AG04449 (cell line): ENCODE data around the gene EML5.
"Not testable (repeated sequence)": the region's sequence is repeated elsewhere in the genome, so short reads cannot be mapped to it uniquely, and the experiment has no call there.

Source experiments
- CTCF ChIA-PET: fragments of 350-600 bp; formaldehyde crosslinking; extraction: SDS; loops from one replicate; lab custom pipeline; 2021; ENCODE audit warnings: antibody characterized with exemption; lab: Yijun Ruan, JAX
- POLR2A ChIA-PET: fragments of 400-600, 350-600 bp; formaldehyde crosslinking; extraction: SDS; loops from one replicate; lab custom pipeline; 2020; ENCODE audit warnings: antibody characterized with exemption, inconsistent platforms; lab: Yijun Ruan, JAX
- DNase-seq: peaks from one replicate; pipeline ENCODE4 v3.0.0-alpha.2; 2010; ENCODE audit warnings: low read depth, low spot score
- H3K4me3 ChIP-seq: 2 replicates; pipeline ENCODE4 v1.5.1; 2011; ENCODE audit warnings: low read depth, mild to moderate bottlenecking, control low read depth, low read length
- TF ChIP-seq, protein P1 (sequence below): IDR thresholded peaks from one replicate; pipeline ENCODE4 v1.5.1; 2011; ENCODE audit warnings: mild to moderate bottlenecking, moderate library complexity, low read length, control low read depth, inconsistent platforms; ENCODE audit not compliant: insufficient read depth; ENCODE audit errors: missing control alignments

The EML5 gene

DNA sequence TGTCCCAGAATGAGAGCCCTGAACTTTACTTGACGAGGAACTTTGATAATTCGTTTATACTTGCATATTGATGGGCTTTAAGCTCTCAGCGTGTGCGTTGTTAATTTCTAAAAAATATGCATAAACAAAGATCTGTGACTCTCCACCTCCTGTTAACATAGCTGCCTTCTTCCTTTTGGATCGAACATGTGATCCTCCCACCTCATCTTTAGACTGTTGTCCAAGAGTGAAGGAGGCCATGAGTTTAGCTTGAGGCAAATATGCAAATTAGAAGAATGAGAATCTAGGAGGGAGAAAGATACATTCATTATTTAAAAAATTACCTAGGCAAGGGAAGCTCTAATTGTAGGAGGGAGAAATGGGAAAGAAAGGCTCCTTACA is 32.3 kb upstream of the EML5 start:
- TF ChIP-seq, protein P1, sequence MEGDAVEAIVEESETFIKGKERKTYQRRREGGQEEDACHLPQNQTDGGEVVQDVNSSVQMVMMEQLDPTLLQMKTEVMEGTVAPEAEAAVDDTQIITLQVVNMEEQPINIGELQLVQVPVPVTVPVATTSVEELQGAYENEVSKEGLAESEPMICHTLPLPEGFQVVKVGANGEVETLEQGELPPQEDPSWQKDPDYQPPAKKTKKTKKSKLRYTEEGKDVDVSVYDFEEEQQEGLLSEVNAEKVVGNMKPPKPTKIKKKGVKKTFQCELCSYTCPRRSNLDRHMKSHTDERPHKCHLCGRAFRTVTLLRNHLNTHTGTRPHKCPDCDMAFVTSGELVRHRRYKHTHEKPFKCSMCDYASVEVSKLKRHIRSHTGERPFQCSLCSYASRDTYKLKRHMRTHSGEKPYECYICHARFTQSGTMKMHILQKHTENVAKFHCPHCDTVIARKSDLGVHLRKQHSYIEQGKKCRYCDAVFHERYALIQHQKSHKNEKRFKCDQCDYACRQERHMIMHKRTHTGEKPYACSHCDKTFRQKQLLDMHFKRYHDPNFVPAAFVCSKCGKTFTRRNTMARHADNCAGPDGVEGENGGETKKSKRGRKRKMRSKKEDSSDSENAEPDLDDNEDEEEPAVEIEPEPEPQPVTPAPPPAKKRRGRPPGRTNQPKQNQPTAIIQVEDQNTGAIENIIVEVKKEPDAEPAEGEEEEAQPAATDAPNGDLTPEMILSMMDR = no peak
- ChIA-PET CTCF (interaction anchor here (0.9 to 2.1 kb wide), 6 partner anchors 9 to 187 kb away, joined by 3 to 8 read pairs (median 4); partner anchors contain the start of gene EML5), POLR2A (interaction anchor here (0.9 to 1.9 kb wide), 8 partner anchors 9 to 202 kb away, joined by 3 to 6 read pairs (median 4); partner anchors contain the start of gene EML5)

DNA sequence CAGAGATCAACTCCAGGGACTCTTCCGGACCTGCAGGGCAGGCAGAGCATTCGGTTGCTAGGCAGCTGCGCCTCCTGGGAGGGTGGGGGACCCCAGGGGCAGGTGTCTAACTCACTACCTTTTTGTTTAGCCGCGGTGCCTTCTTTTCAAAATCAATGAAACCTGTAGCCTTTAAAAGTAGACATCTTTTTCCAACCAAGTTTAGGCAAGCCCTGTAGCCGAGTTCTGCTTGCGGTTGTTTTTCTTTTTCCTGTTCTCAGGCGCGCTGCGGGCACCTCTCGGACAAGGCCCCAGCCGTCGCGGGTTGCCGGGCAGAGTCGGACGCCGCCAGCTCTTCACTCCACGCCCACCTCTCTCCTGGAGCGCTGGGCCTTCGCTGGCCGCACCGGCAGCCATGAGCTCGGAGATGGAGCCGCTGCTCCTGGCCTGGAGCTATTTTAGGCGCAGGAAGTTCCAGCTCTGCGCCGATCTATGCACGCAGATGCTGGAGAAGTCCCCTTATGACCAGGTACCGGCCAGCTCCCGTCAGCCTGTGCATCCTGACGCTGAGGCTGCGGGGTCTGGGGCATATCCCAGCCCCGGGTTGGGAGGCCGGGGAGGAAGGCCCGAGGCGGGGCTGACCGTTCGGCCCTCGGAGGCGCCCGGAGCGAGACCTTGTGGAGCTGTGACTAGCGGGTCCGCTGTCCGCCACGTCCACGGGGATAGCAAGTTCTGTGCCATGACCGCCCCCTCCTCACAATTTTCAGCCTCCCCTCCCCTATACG is 31.7 kb upstream of the EML5 start, which contains the start of gene TTC8:
TSS of gene TTC8 (plus strand) at position 338 of the 764 bp plus-strand sequence. CDS start at position 395, 57 bp downstream.
- peak; percentile 24 for DNase-seq
- POLR2A ChIA-PET = interaction anchor here (0.6 to 1.9 kb wide), 11 partner anchors 10 to 203 kb away, joined by 3 to 6 read pairs (median 3); partner anchors contain the start of gene EML5
- TF ChIP-seq, protein P1 = no peak
- CTCF ChIA-PET = interaction anchor here (1.3 to 2.1 kb wide), 4 partner anchors 11 to 188 kb away, joined by 3 to 8 read pairs (median 4); partner anchors contain the start of gene EML5
- H3K4me3 ChIP-seq = peak within 1 kb of the TSS; percentile 85

More for the DNA sequence above, 32.3 kb upstream of the EML5 start:
- H3K4me3 ChIP-seq = peak overlapping the region; percentile 85
- no peak for DNase-seq

DNA sequence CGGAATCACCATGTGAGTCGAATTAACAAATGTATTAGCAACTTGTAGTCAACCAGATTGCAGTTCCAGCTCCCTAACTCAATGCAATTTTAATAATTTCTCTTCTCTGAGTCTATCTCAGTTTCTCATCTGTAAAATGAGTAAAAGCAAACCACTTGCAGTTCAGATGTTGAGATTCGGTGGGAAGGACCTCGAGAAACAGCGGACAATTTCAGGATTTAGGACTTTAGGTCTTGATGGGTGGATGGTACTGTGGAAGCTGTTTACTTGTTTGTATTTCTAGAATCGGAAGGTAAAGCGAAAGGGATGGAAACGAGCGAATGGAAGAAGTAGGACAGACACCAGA is 31.2 kb upstream of the EML5 start:
- H3K4me3 ChIP-seq = peak overlapping the region; percentile 85
- TF ChIP-seq, protein P1 = no peak
- ChIA-PET POLR2A (interaction anchor here (0.6 to 1.9 kb wide), 8 partner anchors 11 to 176 kb away, joined by 3 to 6 read pairs (median 4); partner anchors contain the start of gene EML5), CTCF (interaction anchor here (2.1 kb wide), 1 partner anchor 31 kb away, joined by 8 read pairs; the partner anchor contains the start of gene EML5)
- no peak for DNase-seq

DNA sequence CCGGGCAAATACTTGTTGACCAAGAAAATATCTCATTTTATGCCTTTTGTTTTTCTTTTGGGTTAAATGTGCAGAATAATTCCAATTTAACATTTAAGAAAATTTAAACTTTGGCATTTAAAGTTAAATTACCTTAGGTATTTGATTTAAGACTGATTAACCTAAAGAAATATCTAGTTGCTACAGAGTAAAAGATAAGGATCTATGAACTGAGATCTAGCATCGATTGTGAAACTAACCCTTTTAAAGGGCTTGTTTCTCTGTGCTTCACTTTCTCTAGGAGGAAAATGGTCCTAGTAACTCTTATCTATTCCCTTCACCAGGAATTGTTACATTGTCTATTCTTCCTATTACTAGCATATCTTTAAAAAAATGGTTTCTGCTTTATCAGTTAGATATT is 29.1 kb upstream of the EML5 start:
- DNase-seq = no peak
- TF ChIP-seq, protein P1 = no peak
- ChIA-PET CTCF (no interaction called here), POLR2A (no interaction called here)
- no peak overlapping the region for H3K4me3 ChIP-seq

DNA sequence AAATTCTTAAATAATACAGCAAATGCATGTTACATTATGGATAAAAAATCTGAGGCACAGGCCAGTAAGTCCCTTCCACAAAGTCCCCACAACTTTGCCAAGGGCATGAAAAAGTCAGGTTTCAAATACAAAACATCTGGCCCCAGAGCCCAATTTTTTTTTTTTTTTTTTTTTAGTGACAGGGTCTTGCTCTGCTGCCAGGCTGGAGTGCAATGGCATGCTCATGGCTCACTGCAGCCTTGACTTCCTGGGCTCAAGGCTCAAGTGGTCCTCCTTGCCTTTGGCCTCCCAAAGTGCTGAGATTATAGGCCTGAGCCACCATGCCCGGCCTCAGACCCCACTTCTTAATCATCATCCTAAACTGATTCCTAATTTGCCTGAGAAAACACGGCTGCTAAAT is 28.6 kb upstream of the EML5 start:
- ChIA-PET CTCF (no interaction called here), POLR2A (no interaction called here)
- no peak overlapping the region for H3K4me3 ChIP-seq
- TF ChIP-seq, protein P1 = no peak
- no peak for DNase-seq

DNA sequence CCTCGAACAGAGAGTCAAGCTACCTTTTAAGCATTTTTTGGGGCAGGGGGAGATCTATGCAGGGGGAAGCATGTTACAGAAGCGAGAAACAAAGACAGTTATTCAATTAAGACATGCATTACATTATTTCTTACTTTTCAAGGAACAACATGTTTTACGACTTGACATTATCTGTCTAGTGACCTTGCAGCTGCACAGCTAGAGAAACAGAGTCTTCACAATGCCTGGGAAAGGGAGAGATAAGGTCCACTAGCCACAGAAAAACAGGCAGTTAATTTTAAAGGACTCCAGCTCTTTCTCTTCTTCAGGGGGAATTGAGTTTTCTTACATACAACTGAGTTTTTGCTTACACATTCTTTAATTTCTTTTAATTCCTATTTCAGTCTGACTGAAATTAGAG is 26.9 kb upstream of the EML5 start:
- DNase-seq, POLR2A ChIA-PET, H3K4me3 ChIP-seq: not testable (repeated sequence)
- CTCF ChIA-PET = interaction anchor here (1.3 kb wide), 1 partner anchor 8 kb away, joined by 3 read pairs; no protein-coding TSS in a partner anchor
